ENCODE data around the gene KDM1B.
"Not testable (repeated sequence)": the region's sequence is repeated elsewhere in the genome, so short reads cannot be mapped to it uniquely, and the experiment has no call there.

Gene KDM1B

DNA sequence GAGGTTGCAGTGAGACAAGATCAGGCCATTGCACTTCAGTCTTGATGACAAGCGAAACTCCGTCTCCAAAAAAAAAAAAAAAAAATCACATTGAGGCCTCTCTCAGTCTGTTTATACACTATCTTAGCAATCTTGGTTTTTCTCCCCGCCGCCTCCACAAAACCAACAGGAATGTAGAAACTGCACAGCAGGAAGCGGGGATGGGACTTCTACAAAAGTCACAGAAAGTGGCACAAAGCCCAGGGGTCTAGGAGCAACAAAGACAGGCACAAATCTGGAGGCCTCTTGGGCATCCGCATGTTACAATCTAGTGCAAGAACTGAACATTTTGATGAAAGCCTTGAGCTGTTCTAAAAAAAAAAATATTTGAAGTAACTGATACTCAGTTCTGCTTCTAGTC lies 48.6 kb downstream of the KDM1B start:
- DNase-seq = no peak

DNA sequence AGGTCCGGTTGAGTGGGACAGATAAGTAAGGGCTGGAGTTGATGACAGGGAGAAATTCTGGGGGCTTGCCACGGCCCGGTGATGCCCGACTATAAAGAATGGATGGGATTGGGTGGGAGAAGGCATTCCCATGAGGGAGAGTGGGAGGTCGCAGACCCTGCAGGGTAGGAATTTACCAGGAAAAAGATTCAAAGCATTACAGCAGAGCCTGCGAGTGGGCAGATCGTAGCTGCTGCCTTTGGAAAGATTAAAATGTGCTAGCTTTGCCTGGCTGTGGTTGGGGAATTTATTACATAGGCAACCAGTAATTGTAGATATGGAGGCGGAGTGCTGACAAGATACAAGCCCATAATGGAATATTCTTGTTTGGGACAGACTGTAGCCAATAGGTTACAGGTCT lies 49.5 kb downstream of the KDM1B start:
- no peak for DNase-seq

DNA sequence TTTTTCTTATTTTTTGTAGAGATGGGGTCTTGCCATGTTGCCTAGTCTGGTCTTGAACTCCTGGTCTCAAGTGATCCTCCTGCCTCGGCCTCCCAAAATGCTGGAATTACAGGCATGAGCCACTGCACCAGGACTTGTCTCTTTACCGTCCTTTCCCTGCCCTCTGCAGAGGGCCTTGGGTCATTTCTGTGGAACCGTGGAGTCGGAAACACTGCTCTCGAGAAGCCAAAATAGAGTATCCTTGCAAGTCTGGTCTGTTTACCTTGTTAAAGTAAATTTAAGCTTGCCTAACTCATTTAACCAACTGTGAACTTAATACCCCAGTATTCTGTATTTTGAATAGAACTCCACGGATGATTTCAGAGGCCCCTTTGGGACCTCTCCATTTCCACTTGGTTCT lies 51.4 kb downstream of the KDM1B start:
- no peak for DNase-seq

DNA sequence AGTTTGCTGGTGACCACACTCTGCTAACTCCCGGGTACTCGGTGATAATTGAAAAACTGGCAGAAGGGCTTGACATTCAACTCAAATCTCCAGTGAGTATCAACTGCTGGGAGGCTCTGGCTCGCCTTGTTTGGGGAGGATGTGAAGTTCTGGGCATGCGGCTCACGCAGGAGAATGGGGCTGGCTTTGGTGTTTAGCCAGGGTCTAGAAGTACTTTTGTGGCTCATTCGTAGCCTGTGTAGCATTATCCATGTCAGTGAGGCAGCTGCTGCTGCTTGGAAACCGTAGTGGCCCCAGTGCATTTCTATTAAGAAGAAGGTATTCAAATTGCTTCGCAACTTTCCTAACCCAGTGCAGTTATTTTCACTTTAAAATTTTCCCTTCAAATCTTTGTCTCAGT lies 52.2 kb downstream of the KDM1B start:
- DNase-seq = no peak

DNA sequence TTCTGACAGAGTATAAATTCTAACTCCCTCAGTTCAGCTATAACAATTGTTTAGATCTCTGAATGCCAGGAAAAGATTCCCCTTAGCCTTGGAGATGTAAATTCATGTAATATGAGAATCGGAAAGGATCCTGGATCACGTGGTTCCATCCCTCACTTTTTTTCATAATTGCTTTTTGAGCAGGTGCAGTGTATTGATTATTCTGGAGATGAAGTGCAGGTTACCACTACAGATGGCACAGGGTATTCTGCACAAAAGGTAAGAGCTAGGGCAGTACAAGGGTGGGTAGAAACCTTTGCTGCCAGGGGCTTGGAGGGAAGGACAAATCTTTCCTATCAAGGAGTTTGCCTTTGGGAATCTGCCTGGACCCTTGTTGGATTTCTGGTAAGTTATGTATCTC lies 52.7 kb downstream of the KDM1B start:
- no peak for DNase-seq

DNA sequence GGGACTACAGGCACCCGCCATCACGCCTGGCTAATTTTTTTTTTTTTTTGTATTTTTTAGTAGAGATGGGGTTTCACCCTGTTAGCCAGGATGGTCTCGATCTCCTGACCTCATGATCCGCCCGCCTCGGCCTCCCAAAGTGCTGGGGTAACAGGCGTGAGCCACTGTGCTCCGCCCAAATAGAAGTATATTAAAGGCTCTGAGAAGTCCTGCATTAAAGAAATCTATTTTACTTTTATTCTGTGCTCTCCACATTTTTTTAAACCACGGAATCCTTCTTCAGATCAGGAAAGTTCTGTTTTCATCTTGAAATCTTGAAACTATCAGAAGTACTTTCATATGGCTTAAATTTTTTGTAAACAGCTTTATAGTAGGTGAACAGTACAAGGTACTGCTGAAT lies 53.6 kb downstream of the KDM1B start:
- not testable (repeated sequence) for DNase-seq

DNA sequence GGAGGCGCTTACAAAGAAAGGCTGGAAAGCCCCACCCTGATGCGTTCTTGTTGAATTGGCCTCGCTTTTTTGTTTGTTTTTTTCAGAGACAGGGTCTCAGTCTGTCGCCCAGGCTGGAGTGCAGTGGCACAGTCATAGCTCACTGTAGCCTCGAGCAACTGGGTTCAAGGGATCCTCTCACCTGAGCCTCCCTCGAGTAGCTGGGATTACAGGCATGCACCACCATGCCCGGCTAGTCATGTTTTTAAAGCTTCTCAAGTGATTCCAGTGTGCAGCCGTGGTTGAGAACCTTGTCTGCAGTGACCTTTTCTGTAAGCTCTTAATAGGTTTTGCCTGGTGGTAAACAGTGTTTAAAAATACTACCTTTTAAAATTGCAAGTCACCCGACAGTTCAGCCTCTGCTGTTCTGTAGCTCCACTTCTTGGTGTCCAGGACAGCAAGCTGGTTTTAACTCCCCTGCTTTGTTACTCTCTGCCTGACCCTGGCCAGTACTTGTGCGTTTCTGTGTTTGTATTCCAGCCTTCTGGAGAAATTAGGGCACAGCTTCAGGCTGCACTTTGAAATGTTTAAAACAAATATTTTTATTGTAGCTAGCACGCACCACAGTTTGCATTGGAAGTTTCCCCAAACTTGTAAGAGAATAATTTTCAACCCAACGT lies 54.4 kb downstream of the KDM1B start:
- no peak for DNase-seq

DNA sequence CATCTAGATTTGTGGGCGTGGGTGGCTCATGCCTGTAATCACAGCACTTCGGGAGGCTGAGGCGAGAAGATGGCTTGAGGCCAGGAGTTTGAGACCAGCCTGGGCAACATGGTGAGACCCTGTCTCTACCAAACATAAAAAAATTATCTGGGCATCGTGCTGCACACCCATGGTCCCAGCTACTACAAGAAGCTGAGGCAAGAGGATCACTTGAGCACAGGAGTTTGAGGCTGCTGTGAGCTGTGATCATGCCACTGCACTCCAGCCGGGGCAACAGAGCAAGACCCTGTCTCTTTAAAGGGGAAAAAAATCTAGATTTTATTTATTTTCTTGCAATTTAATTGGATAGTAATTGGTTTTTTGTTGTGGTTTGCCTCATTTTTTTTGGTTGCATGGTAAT lies 55.5 kb downstream of the KDM1B start:
- DNase-seq = no peak

DNA sequence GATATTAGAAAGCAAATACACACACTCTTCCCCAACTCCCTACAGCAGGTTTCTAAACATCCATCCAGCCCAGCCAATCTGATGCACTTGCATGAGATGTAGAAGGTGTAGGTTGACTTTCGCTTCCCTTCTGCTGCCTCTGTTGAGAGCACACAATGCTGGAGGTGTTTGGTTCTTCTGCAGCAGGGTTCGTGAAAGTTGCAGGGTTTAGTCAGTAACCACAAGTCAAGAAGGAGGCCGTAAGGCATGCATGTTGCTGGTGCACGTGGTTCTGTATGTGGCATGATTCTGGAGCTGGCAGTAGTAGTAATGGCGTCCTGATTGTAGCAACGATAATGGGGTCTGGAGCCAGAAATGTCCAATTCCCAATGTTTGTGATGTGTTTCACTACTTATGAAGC lies 56.1 kb downstream of the KDM1B start:
- peak; percentile 21 for DNase-seq

DNA sequence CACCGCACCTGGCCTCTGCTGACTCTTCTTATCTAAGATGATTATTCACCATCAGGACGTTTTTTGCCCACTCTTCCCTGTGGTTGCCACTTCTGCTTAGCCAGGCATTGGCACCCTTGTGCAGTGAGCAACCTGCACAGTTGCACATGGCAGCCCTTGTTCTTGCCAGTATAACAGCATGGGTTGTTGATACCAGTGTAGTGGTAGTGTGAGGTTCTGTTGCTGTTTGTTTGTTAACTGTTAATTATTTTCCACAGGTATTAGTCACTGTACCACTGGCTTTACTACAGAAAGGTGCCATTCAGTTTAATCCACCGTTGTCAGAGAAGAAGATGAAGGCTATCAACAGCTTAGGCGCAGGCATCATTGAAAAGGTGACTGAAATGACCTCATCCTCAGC lies 57.0 kb downstream of the KDM1B start:
- DNase-seq = no peak

DNA sequence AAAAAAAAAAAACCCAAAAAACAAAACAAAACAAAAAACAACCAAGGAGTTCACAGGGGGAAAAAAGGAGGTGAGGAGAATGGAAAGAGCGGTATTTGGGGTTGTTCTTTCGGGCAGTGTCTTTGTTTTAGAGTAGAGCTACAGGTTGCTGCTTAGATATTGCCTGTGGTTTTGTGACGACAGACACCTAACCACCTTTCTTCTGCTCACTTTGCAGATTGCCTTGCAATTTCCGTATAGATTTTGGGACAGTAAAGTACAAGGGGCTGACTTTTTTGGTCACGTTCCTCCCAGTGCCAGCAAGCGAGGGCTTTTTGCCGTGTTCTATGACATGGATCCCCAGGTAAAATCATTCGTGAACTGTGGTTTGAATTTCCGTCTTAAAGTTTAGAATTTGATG lies 58.2 kb downstream of the KDM1B start:
- DNase-seq = no peak

DNA sequence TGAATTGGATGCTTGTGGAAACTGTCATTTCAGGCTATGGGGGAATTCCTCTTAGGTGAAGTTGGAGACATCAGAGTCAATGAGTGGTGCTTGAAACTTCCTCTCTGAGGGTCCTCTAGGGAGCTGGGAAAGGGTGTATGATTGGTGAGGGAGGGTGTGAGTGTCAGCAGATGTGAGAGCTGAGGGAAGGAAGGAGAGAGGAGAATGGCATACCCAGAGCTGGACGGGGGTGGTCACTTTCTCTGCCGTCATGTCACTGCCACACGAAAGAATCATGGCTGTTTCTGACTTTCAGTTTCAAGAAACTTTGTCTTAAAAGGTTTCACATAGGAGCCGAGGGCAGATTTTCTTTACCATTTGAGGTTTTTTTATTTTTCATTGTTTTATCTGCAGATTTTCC lies 58.8 kb downstream of the KDM1B start:
- no peak for DNase-seq

DNA sequence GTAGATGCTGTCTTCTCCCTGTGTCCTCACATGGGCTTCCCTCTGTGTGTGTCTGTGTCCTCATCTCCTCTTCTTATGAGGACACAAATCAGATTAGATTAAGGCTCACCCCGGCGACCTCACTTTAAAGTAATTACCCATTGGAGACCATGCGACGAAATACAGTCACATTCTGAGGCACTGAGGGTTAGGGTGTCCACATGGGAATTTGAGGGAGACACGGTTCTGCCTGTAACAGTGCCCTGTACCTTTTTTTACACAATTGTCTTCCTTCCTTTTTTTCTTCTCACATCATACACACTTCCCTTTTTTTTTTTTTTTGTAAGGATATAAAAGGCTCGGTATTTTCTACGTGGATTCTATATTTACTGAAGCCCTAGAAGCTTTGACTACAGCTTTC lies 60.2 kb downstream of the KDM1B start:
- DNase-seq = no peak

DNA sequence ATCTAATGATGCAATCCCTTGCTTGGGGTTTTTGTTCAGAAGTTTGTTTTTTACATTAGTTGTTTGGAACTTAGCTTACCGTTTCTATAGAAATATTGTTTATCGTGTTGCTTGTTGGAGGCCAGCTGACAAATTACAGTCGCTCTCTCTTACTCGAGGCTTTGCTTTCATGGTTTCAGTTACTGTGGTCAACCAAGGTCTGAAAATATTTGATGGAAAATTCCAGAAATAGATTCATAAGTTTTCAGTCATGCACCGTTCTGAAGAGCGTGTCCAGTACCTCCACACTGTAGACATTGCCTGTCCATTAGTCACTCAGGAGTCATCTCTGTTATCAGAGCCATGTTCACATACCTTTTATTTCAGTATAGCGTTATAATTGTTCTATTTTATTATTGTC lies 61.2 kb downstream of the KDM1B start:
- no peak for DNase-seq

DNA sequence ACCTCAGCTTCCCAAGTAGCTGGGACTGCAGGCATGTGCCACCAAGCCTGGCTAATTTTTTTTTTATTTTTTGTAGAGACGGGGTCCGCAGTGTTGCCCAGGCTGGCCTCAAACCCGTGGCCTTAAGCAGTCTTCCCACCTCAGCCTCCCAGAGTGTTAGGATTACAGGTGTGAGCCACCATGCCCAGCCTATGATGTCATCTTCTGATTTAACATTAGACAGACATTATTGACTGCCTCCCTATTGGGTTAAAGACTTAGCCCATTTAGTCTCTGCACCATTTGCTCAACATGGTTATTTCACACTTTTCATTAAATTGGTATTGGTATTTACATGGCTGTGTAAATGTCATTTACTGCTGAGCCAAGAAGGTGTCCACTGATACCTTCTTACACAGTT lies 63.0 kb downstream of the KDM1B start:
- no peak for DNase-seq

DNA sequence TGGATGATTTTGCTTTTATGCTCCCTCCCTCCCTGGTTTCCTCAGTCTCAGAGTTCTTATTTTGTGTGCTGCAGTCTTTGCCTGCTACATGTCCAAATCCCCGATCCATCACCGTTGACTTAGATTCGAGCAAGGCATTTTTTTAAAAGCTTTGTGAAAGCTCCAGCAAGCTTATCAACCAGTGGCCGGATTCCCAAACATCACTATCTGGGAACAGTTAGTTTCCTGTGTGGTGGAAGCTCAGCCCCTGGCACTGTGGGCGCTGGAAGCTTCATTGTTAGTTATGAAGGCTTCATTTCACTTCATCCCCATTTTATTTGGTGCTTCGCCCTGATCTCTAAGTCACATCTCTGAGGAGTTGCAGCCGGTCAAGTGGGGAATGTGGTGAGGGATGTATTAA lies 64.4 kb downstream of the KDM1B start:
- DNase-seq = no peak

DNA sequence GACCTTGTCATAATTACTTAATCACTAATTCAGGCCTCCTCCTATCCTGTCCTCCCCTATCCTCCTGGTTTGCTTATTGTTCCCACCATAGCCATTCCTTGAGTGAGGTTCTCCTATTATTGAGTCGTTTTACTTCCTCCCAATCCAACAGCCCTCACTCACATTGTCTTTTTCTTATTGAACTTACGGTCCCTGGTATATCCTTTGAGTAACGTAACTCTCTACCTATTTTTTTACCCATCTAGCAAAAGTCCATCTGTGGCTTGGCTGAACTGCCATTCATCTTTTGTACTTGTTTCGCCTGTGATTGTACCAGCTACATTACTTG lies 66.0 kb downstream of the KDM1B start:
- DNase-seq = no peak

DNA sequence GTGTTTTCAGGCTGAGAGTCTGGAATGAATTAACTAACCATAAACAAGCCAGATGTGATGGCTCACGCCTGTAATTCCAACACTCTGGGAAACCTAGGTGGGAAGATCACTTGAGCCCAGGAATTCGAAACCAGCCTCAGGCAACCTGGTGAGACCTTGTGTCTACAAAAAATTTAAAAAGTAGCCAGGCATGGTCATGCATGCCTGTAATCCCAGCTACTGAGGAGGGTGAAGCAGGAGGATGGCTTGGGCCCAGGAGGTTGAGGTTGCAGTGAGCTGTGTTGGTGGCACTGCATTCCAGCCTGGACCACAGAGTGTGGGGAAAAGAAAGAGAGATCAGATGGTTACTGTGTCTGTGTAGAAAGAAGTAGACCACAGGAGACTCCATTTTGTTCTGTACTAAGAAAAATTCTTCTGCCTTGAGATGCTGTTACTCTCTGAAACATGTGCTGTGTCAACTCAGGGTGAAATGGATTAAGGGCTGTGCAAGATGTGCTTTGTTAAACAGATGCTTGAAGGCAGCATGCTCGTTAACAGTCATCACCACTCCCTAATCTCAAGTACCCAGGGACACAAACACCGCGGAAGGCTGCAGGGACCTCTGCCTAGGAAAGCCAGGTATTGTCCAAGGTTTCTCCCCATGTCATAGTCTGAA lies 71.4 kb downstream of the KDM1B start:
- not testable (repeated sequence) for DNase-seq

DNA sequence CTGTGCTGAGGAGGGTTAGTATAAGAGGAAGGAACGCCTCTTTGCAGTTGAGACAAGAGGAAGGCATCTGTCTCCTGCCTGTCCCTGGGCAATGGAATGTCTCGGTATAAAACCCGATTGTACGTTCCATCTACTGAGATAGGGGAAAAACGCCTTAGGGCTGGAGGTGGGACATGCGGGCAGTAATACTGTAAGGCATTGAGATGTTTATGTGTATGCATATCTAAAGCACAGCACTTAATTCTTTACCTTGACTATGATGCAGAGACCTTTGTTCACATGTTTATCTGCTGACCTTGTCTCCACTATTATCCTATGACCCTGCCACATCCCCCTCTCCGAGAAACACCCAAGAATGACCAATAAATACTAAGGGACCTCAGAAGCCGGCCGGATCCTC lies 71.9 kb downstream of the KDM1B start:
- not testable (repeated sequence) for DNase-seq

DNA sequence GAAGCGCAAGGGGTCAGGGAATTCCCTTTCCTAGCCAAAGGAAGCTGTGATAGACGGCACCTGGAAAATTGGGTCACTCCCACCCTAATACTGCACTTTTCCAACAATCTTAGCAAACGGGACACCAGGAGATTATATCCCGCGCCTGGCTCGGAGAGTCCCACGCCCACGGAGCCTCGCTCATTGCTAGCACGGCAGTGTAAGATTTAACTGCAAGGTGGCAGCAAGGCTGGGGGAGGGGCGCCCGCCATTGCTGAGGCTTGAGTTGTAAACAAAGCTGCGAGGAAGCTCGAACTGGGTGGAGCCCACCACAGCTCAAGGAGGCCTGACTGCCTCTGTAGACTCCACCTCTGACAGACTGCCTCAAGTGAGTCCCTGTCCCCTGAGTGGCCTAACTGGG lies 73.4 kb downstream of the KDM1B start:
- not testable (repeated sequence) for DNase-seq

DNA sequence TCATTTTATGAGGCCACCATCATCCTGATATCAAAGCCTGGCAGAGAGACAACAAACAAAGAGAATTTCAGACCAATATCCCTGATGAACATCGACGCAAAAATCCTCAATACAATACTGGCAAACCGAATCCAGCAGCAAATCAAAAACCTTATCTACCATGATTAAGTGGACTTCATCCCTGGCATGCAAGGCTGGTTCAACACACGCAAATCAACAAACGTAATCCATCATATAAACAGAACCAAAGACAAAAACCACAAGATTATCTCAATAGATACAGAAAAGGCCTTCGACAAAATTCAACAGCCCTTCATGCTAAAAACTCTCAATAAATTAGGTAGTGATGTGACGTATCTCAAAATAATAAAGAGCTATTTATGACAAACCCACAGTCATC lies 76.6 kb downstream of the KDM1B start:
- not testable (repeated sequence) for DNase-seq

DNA sequence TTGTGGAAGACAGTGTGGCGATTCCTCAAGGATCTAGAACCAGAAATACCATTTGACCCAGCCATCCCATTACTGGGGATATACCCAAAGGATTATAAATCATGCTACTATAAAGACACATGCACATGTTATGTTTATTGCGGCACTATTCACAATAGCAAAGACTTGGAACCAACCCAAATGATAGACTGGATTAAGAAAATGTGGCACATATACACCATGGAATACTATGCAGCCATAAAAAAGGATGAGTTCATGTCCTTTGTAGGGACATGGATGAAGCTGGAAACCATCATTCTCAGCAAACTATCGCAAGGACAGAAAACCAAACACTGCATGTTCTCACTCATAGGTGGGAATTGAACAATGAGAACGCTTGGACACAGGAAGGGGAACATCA lies 78.5 kb downstream of the KDM1B start:
- not testable (repeated sequence) for DNase-seq

DNA sequence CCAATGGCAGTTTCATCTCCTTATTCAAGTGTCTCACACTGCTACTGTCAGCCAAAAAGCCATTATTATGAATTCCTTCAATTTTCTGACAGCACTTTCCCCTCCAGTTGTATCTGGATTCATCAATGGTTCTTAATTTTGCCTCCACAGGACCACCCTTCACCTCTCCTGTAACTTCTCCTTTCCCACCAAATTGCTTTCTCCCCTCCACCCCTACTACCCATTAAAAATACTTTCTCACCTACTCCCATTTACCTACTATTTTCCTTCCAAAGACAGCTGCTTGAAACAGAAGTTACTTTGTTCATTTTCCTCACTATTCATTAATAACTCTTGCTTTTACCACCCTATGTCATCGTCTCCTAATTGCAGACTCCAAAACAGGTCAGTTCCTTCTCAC lies 79.3 kb downstream of the KDM1B start:
- DNase-seq = no peak

DNA sequence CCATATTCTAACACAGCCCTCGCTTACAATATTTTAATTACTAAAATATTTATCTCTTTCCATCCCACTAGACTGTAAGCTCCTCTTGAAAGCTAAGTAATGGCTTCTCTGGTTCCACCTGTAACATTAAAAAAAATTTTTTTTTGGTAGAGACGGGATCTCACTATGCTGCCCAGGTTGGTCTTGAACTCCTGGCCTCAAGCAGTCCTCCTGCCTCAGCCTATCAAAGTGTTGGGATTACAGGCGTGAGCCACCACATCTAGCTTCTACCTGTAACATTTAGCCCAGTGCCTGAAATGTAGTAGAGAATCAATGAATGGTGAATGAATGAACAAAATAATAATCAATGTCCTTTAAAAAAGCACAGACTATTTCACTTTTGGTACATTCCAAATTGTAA lies 80.3 kb downstream of the KDM1B start:
- no peak for DNase-seq

DNA sequence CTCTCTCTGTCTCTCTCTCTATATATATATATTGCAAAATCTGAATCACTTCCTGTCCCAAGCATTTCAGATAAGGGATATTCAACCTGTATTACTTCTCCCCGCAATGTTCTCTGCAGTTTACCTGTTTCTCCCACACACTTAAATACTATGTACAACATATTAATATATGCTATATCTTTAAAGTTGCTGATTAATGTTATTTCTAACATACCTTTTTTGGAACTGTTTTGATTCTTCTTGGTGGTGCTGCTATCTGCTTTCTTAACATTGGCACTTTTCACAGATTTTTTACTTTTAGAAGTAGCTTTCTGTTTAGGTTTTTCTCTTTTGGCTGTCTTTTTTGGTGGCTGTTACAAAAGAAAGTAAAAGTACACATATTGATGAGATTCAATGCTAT lies 81.9 kb downstream of the KDM1B start:
- no peak for DNase-seq

Measured in stimulated activated naive CD4-positive, alpha-beta T cell treated with Interleukin-2 at 50 U/mL for 16 hours (primary cell).